Liver (tissue), 9 donors: ENCODE data around the gene CGNL1. TPM values are rescaled to one million over a fixed set of nuclear protein-coding genes. Genes with fewer than 3 reads are reported as not detected.

ENCODE experiments used
- DNase-seq: peaks from one replicate; pipeline ENCODE4 v3.0.0-alpha.2; 2017; ENCODE audit warnings: low spot score
- H3K27ac ChIP-seq, 2 donors: one replicate each; pipeline ENCODE4 v1.7.0; 2013; ENCODE audit warnings: inconsistent platforms in 2 of 2, low read length in 2 of 2, control low read depth in 1 of 2, low read depth in 1 of 2, mild to moderate bottlenecking in 1 of 2
- H3K27me3 ChIP-seq, 4 donors: one replicate each; pipeline versions ENCODE4 v1.6.1 to v1.7.0; 2013; ENCODE audit warnings: low read length in 3 of 4, inconsistent platforms in 1 of 4, mild to moderate bottlenecking in 1 of 4, moderate library complexity in 1 of 4; ENCODE audit not compliant: control insufficient read depth in 4 of 4, insufficient read depth in 4 of 4
- H3K36me3 ChIP-seq, 4 donors: one replicate each; pipeline versions ENCODE4 v1.6.1 to v1.7.0; 2013; ENCODE audit warnings: low read length in 3 of 4, mild to moderate bottlenecking in 3 of 4, low read depth in 1 of 4, moderate library complexity in 1 of 4; ENCODE audit not compliant: control insufficient read depth in 4 of 4, insufficient read depth in 3 of 4
- H3K4me1 ChIP-seq, 4 donors: one replicate each; pipeline versions ENCODE4 v1.6.1 to v1.7.0; 2013; ENCODE audit warnings: low read length in 3 of 4, mild to moderate bottlenecking in 3 of 4, moderate library complexity in 1 of 4; ENCODE audit not compliant: control insufficient read depth in 4 of 4, insufficient read depth in 4 of 4
- H3K4me3 ChIP-seq, 3 donors: one replicate each; pipeline versions ENCODE4 v1.6.1 to v1.7.0; 2013; ENCODE audit warnings: low read length in 3 of 3, control low read depth in 1 of 3, low read depth in 1 of 3, mild to moderate bottlenecking in 1 of 3
- H3K9ac ChIP-seq, 2 donors: one replicate each; pipeline ENCODE4 v1.7.0; 2013; ENCODE audit warnings: low read length in 2 of 2, mild to moderate bottlenecking in 2 of 2, moderate library complexity in 2 of 2, control low read depth in 1 of 2, low read depth in 1 of 2
- H3K9me3 ChIP-seq, 4 donors: one replicate each; pipeline versions ENCODE4 v1.6.1 to v1.7.0; 2013; ENCODE audit warnings: low read length in 3 of 4; ENCODE audit not compliant: control insufficient read depth in 4 of 4
- CTCF ChIP-seq: fragments of 150-350 bp; IDR thresholded peaks from 2 replicates; pipeline ENCODE4 v1.5.1; 2017; ENCODE audit warnings: improper control_type of control experiment, low read depth, low read length; ENCODE audit not compliant: missing input control
- EGR1 ChIP-seq, 2 donors: IDR thresholded peaks; 2 replicates each; pipeline ENCODE4 v1.6.1; 2016 to 2018; ENCODE audit warnings: antibody characterized with exemption in 2 of 2, low read depth in 2 of 2
- FOXA1 ChIP-seq: IDR thresholded peaks from 2 replicates; pipeline ENCODE4 v1.6.1; 2016; ENCODE audit warnings: antibody characterized with exemption
- FOXA2 ChIP-seq: IDR thresholded peaks from 2 replicates; pipeline ENCODE4 v1.6.1; 2016; ENCODE audit warnings: antibody characterized with exemption
- HNF4A ChIP-seq, 2 donors: conservative IDR thresholded peaks; 2 replicates each; pipeline ENCODE4 v1.6.1; 2016; ENCODE audit warnings: antibody characterized with exemption in 2 of 2, mild to moderate bottlenecking in 2 of 2
- HNF4G ChIP-seq: IDR thresholded peaks from 2 replicates; pipeline ENCODE4 v1.6.1; 2016; ENCODE audit warnings: antibody characterized with exemption
- JUND ChIP-seq, 2 donors: IDR thresholded peaks; 2 replicates each; pipeline ENCODE4 v1.6.1; 2016; ENCODE audit warnings: antibody characterized with exemption in 2 of 2
- RAD21 ChIP-seq, 2 donors: IDR thresholded peaks; 2 replicates each; pipeline ENCODE4 v1.6.1; 2016; ENCODE audit warnings: antibody characterized with exemption in 2 of 2, mild to moderate bottlenecking in 2 of 2
- REST ChIP-seq: IDR thresholded peaks from 2 replicates; pipeline ENCODE4 v1.6.1; 2016; ENCODE audit warnings: antibody characterized with exemption, mild to moderate bottlenecking
- RXRA ChIP-seq, 2 donors: IDR thresholded peaks; 2 replicates each; pipeline ENCODE4 v1.6.1; 2017 to 2018; ENCODE audit warnings: antibody characterized with exemption in 2 of 2, mild to moderate bottlenecking in 1 of 2
- TAF1 ChIP-seq: conservative IDR thresholded peaks from 2 replicates; pipeline ENCODE4 v1.6.1; 2016; ENCODE audit warnings: antibody characterized with exemption, mild to moderate bottlenecking
- YY1 ChIP-seq: IDR thresholded peaks from 2 replicates; pipeline ENCODE4 v1.6.1; 2016; ENCODE audit warnings: antibody characterized with exemption, mild to moderate bottlenecking
- ZBTB33 ChIP-seq: IDR thresholded peaks from 2 replicates; pipeline ENCODE4 v1.6.1; 2016; ENCODE audit warnings: antibody characterized with exemption
- whole genome bisulfite sequencing: extraction: QIAGEN DNeasy Blood & Tissue Kit; methylation state at CpG from one replicate; pipeline ENCODE4 v1.1.7; 2013; 5-methylcytosine and 5-hydroxymethylcytosine counted together
- polyA plus RNA-seq, 2 donors: library from polyadenylated mRNA; stranded (reverse) in 1 of 2; unstranded in 1 of 2; fragments of 200-250 nt in 1 of 2; fragments of >200 nt in 1 of 2; fragmentation: Nextera tagmentation in 1 of 2; extraction: Ambion mirVana in 1 of 2; gene quantifications; one replicate each; pipeline versions ENCODE4 v1.2.1 to v1.2.3, GENCODE V29; 2013 to 2015
- total RNA-seq, 2 donors: library from RNA; depleted of rRNA; stranded (reverse); fragments of >200 nt; gene quantifications; one replicate each; pipeline ENCODE4 v1.2.3, GENCODE V29; 2014
- donor health status: healthy.
- donor health status: healthy.
- donor health status: healthy.
- donor health status: healthy.
- donor health status: healthy.

CGNL1 gene
- total and polyA plus RNA-seq, 4 donors: 12.0 to 31.9 (median 16.1) TPM

GRCh38 chr15:57405133-57405532 is 28.8 kb downstream of the CGNL1 start (continued):
- TF ChIP-seq REST: no peak
- no peak for TF ChIP-seq HNF4A (conservative IDR thresholded peaks at IDR 0.05)
- no peak for TF ChIP-seq HNF4G
- TF ChIP-seq TAF1: no peak
- no peak for TF ChIP-seq FOXA2
- no peak for TF ChIP-seq EGR1 (IDR thresholded peaks at IDR 0.05; ENCODE audit: low read depth in 2 of 2)
- no peak for TF ChIP-seq FOXA1
- TF ChIP-seq RAD21 (IDR thresholded peaks at IDR 0.05): no peak

- peaks cover 0 to 10% (median under 1%) of the 10 kb centered on the region in 4 donors for H3K36me3 ChIP-seq
- H3K4me1 ChIP-seq: peaks cover 3 to 21% (median 12%) of the 10 kb centered on the region in 4 donors
- TF ChIP-seq TAF1 (no peak), HNF4A (conservative IDR thresholded peaks at IDR 0.05) (peak in 1 of 2 donors; percentile 11)
- H3K9me3 ChIP-seq: no peaks in the 10 kb centered on the region
- no peaks in the 10 kb centered on the region for H3K27me3 ChIP-seq
- no peak for DNase-seq
- no peak overlapping the region for H3K4me3 ChIP-seq
- H3K9ac ChIP-seq: no peak overlapping the region
- peak overlapping the region; percentile 27 to 71 for H3K27ac ChIP-seq
- 68% methylated on average over 7 of the region's 7 CpGs for WGBS
Measured at GRCh38 chr15:57406062-57406772, 29.9 kb downstream of the CGNL1 start.

GRCh38 chr15:57410373-57410772 is 34.1 kb downstream of the CGNL1 start:
- WGBS: 59% methylated on average over 3 of the region's 3 CpGs
- Histone ChIP-seq H3K9ac (no peak overlapping the region), H3K27me3 (no peaks in the 10 kb centered on the region), H3K36me3 (peaks cover 0 to 5% (median 0%) of the 10 kb centered on the region in 4 donors), H3K4me1 (peaks cover 5 to 29% (median 19%) of the 10 kb centered on the region in 4 donors), H3K4me3 (no peak overlapping the region), H3K9me3 (no peaks in the 10 kb centered on the region), H3K27ac (no peak overlapping the region)
- DNase-seq: no peak
- TF ChIP-seq YY1 (no peak), FOXA2 (no peak), JUND (IDR thresholded peaks at IDR 0.05) (no peak), TAF1 (no peak), RAD21 (IDR thresholded peaks at IDR 0.05) (no peak), EGR1 (IDR thresholded peaks at IDR 0.05; ENCODE audit: low read depth in 2 of 2) (no peak), RXRA (IDR thresholded peaks at IDR 0.05) (no peak), CTCF (no peak), ZBTB33 (no peak), HNF4G (no peak)
